HEK293T (cell line): ENCODE results near the gene CCDC136.

Experiments used
- CTCF ChIA-PET: fragments of 350-600 bp; formaldehyde crosslinking; extraction: SDS; loops from one replicate; lab custom pipeline; 2021; ENCODE audit warnings: antibody characterized with exemption, inconsistent platforms; lab: Yijun Ruan, JAX
- POLR2A ChIA-PET: fragments of 350-600 bp; formaldehyde crosslinking; extraction: SDS; loops from one replicate; lab custom pipeline; 2020; ENCODE audit warnings: antibody characterized with exemption, inconsistent platforms; lab: Yijun Ruan, JAX
- DNase-seq: peaks from one replicate; pipeline ENCODE4 v3.0.0; 2012; ENCODE audit warnings: mixed read lengths; ENCODE audit errors: extremely low spot score
- ARNT ChIP-seq: fragments of 450-650 bp; IDR thresholded peaks from 2 replicates; pipeline ENCODE4 v1.6.1; 2017; ENCODE audit warnings: mild to moderate bottlenecking
- BHLHE40 ChIP-seq: fragments of 450-650 bp; IDR thresholded peaks from 2 replicates; pipeline ENCODE4 v1.6.1; 2016; ENCODE audit warnings: mild to moderate bottlenecking, moderate library complexity, borderline replicate concordance
- CTBP1 ChIP-seq: fragments of 450-650 bp; IDR thresholded peaks from 2 replicates; pipeline ENCODE4 v1.6.1; 2016; ENCODE audit warnings: borderline replicate concordance
- ELF4 ChIP-seq: fragments of 450-650 bp; IDR thresholded peaks from 2 replicates; pipeline ENCODE4 v1.6.1; 2017; ENCODE audit warnings: antibody characterized with exemption
- FOXA1 ChIP-seq: fragments of 450-650 bp; IDR thresholded peaks from 2 replicates; pipeline ENCODE4 v1.6.1; 2016; ENCODE audit warnings: mild to moderate bottlenecking
- FOXK2 ChIP-seq: fragments of 450-650 bp; IDR thresholded peaks from 2 replicates; pipeline ENCODE4 v1.6.1; 2016; ENCODE audit warnings: mild to moderate bottlenecking
- FOXM1 ChIP-seq: fragments of 450-650 bp; IDR thresholded peaks from 2 replicates; pipeline ENCODE4 v1.6.1; 2017; ENCODE audit warnings: mild to moderate bottlenecking, borderline replicate concordance
- HDGF ChIP-seq: fragments of 450-650 bp; IDR thresholded peaks from 2 replicates; pipeline ENCODE4 v1.6.1; 2017; ENCODE audit warnings: antibody characterized with exemption, borderline replicate concordance
- L3MBTL2 ChIP-seq: fragments of 450-650 bp; conservative IDR thresholded peaks from 2 replicates; pipeline ENCODE4 v1.6.1; 2016; ENCODE audit warnings: mild to moderate bottlenecking
- LEF1 ChIP-seq: fragments of 450-650 bp; IDR thresholded peaks from 2 replicates; pipeline ENCODE4 v1.6.1; 2017; ENCODE audit warnings: mild to moderate bottlenecking, borderline replicate concordance
- NFRKB ChIP-seq: fragments of 450-650 bp; IDR thresholded peaks from 2 replicates; pipeline ENCODE4 v1.6.1; 2016; ENCODE audit warnings: mild to moderate bottlenecking, moderate library complexity
- PKNOX1 ChIP-seq: fragments of 450-650 bp; IDR thresholded peaks from 2 replicates; pipeline ENCODE4 v1.6.1; 2016
- SP1 ChIP-seq: fragments of 450-650 bp; IDR thresholded peaks from 2 replicates; pipeline ENCODE4 v1.6.1; 2017
- SUZ12 ChIP-seq: fragments of 450-650 bp; IDR thresholded peaks from 2 replicates; pipeline ENCODE4 v1.6.1; 2016; ENCODE audit warnings: mild to moderate bottlenecking
- TARDBP ChIP-seq: fragments of 450-650 bp; IDR thresholded peaks from 2 replicates; pipeline ENCODE4 v1.6.1; 2016
- ZNF384 ChIP-seq: fragments of 450-650 bp; IDR thresholded peaks from 2 replicates; pipeline ENCODE4 v1.6.1; 2016

The CCDC136 gene

GRCh38 chr7:128767475-128768110 is 24.2 kb upstream of the CCDC136 start:
- ChIA-PET CTCF (no interaction called here), POLR2A (no interaction called here)

GRCh38 chr7:128770233-128770632 is 21.5 kb upstream of the CCDC136 start:
- TF ChIP-seq SP1 (no peak), SUZ12 (no peak), HDGF (no peak), TARDBP (no peak), FOXM1 (no peak), BHLHE40 (no peak), NFRKB (no peak), ELF4 (no peak), ZNF384 (no peak), FOXK2 (no peak), LEF1 (no peak), PKNOX1 (no peak), L3MBTL2 (no peak), FOXA1 (no peak), CTBP1 (no peak), ARNT (no peak)
- ChIA-PET POLR2A (no interaction called here), CTCF (no interaction called here)
- DNase-seq, result no peak

More at GRCh38 chr7:128767475-128768110, 24.2 kb upstream of the CCDC136 start:
- DNase-seq, result no peak
- TF ChIP-seq TARDBP, result no peak
- no peak for TF ChIP-seq L3MBTL2
- TF ChIP-seq PKNOX1, result no peak
- TF ChIP-seq HDGF, result no peak
- TF ChIP-seq SP1, result no peak
- no peak for TF ChIP-seq LEF1
- TF ChIP-seq ARNT, result no peak
- TF ChIP-seq FOXK2, result no peak
- no peak for TF ChIP-seq SUZ12
- TF ChIP-seq FOXA1, result no peak

- ChIA-PET POLR2A (no interaction called here), CTCF (no interaction called here)
- TF ChIP-seq PKNOX1 (no peak), BHLHE40 (no peak), SUZ12 (no peak), LEF1 (no peak), SP1 (no peak), NFRKB (no peak), ELF4 (no peak), FOXM1 (no peak), TARDBP (no peak), L3MBTL2 (no peak), FOXK2 (no peak), CTBP1 (no peak), ARNT (no peak), HDGF (no peak), ZNF384 (no peak), FOXA1 (no peak)
Measured at GRCh38 chr7:128773604-128774003, 18.2 kb upstream of the CCDC136 start.

GRCh38 chr7:128774029-128774689 is 17.6 kb upstream of the CCDC136 start:
- CTCF ChIA-PET, result no interaction called here
- POLR2A ChIA-PET, result no interaction called here
- DNase-seq, result no peak
- TF ChIP-seq BHLHE40, result no peak

More at GRCh38 chr7:128773604-128774003, 18.2 kb upstream of the CCDC136 start:
- DNase-seq, result no peak

GRCh38 chr7:128774921-128775320 is 16.8 kb upstream of the CCDC136 start:
- TF ChIP-seq CTBP1, result no peak
- TF ChIP-seq LEF1, result no peak
- no peak for TF ChIP-seq ZNF384
- no peak for TF ChIP-seq SUZ12
- TF ChIP-seq L3MBTL2, result no peak
- TF ChIP-seq HDGF, result no peak
- TF ChIP-seq FOXK2, result no peak
- TF ChIP-seq SP1, result no peak
- TF ChIP-seq FOXM1, result no peak
- no peak for TF ChIP-seq ELF4
- no peak for TF ChIP-seq TARDBP
- TF ChIP-seq ARNT, result no peak
- TF ChIP-seq BHLHE40, result no peak
- TF ChIP-seq PKNOX1, result no peak
- TF ChIP-seq NFRKB, result no peak
- TF ChIP-seq FOXA1, result no peak
- ChIA-PET CTCF (no interaction called here), POLR2A (no interaction called here)
- no peak for DNase-seq
